ENCODE data around the gene ZNRD2. TPM values are rescaled to one million over a fixed set of nuclear protein-coding genes. Genes with fewer than 3 reads are reported as not detected.
A peak's percentile ranks its signal among the peaks of the same experiment; 100 is the strongest.

The ZNRD2 gene
- polyA plus RNA-seq, 3 donors: 48.5 to 65.1 (median 56.2) TPM

GRCh38 chr11:65615229-65615949 lies 45.1 kb downstream of the ZNRD2 start, which contains the start of gene PCNX3:
TSS of gene PCNX3 (plus strand) at chr11:65615776. CDS start at chr11:65616312, 536 bp downstream.
- under 1% methylated on average over 51 of the region's 55 CpGs for WGBS (ENCODE audit: insufficient coverage)
- Histone ChIP-seq H3K9me3 (replicated peaks in 1 of 2; ENCODE audit: control insufficient read depth in 1 of 2, insufficient read depth in 1 of 2, low read length in 2 of 2) (no peaks in the 10 kb centered on the region), H3K4me2 (replicated peaks; ENCODE audit: extremely low read depth, low read length, poor library complexity, severe bottlenecking) (peak within 1 kb of the TSS; percentile 99), H4K20me1 (ENCODE audit: insufficient read depth, low read length) (peaks cover 83% of the 10 kb centered on the region), H3K36me3 (replicated peaks in 1 of 2; ENCODE audit: control insufficient read depth in 1 of 2, insufficient read depth in 2 of 2, low read length in 2 of 2) (peaks cover 39 to 42% of the 10 kb centered on the region in 2 donors), H3K79me2 (ENCODE audit: insufficient read depth, low read length) (peaks cover 90% of the 10 kb centered on the region), H3K4me3 (replicated peaks in 1 of 3; ENCODE audit: low read depth in 2 of 3, low read length in 3 of 3) (peak within 1 kb of the TSS; percentile 79 to 96 (median 93)), H2AFZ (ENCODE audit: insufficient read depth, low read depth, low read length, poor library complexity, severe bottlenecking) (peak within 1 kb of the TSS; percentile 65), H3K27me3 (ENCODE audit: control insufficient read depth in 2 of 2, insufficient read depth in 2 of 2, low read length in 2 of 2) (no peaks in the 10 kb centered on the region), H3K27ac (ENCODE audit: low read depth in 1 of 2, low read length in 2 of 2) (peak within 1 kb of the TSS; percentile 94 to 96), H3K9ac (ENCODE audit: insufficient read depth, low read length, poor library complexity, severe bottlenecking) (peak within 1 kb of the TSS; percentile 92), H3K4me1 (ENCODE audit: control insufficient read depth in 1 of 2, insufficient read depth in 2 of 2, low read length in 2 of 2) (peaks cover 40 to 54% of the 10 kb centered on the region in 2 donors)
- TF ChIP-seq CTCF (IDR thresholded peaks at IDR 0.05): no peak
- Mint-ChIP-seq H3K36me3 (peaks cover 36 to 59% of the 10 kb centered on the region in 2 donors), H3K27me3 (ENCODE audit: low read depth in 3 of 3) (no peaks in the 10 kb centered on the region), H3K4me3 (peak within 1 kb of the TSS; percentile 89 to 96), H3K4me1 (peaks cover 39% of the 10 kb centered on the region), H3K27ac (peak within 1 kb of the TSS; percentile 96 to 99 (median 98)), H3K9me3 (peaks cover 0 to 1% (median 0%) of the 10 kb centered on the region in 7 donors)
- peak; percentile 100 for DNase-seq
- intact Hi-C loops (cut with micrococcal nuclease): loop anchor here (2.0 to 10.0 kb wide), 4 partner anchors 37 to 71 kb away; partner anchors contain the start of gene ZNRD2 (in 1 of the 2)

- Mint-ChIP-seq H3K27me3 (ENCODE audit: low read depth in 3 of 3) (no peaks in the 10 kb centered on the region), H3K4me3 (peak overlapping the region; percentile 89 to 93), H3K4me1 (peaks cover 33% of the 10 kb centered on the region), H3K9me3 (peaks cover 0 to 1% (median 0%) of the 10 kb centered on the region in 7 donors), H3K36me3 (peaks cover 35 to 61% of the 10 kb centered on the region in 2 donors), H3K27ac (peak overlapping the region; percentile 89 to 99 (median 96))
- peak overlapping the region; percentile 76 to 96 (median 79) for H3K4me3 ChIP-seq (replicated peaks in 1 of 3; ENCODE audit: low read depth in 2 of 3, low read length in 3 of 3)
- no peaks in the 10 kb centered on the region for H3K27me3 ChIP-seq (ENCODE audit: control insufficient read depth in 2 of 2, insufficient read depth in 2 of 2, low read length in 2 of 2)
- peaks cover 34 to 47% of the 10 kb centered on the region in 2 donors for H3K4me1 ChIP-seq (ENCODE audit: control insufficient read depth in 1 of 2, insufficient read depth in 2 of 2, low read length in 2 of 2)
- H4K20me1 ChIP-seq (ENCODE audit: insufficient read depth, low read length): peaks cover 83% of the 10 kb centered on the region
- H3K36me3 ChIP-seq (replicated peaks in 1 of 2; ENCODE audit: control insufficient read depth in 1 of 2, insufficient read depth in 2 of 2, low read length in 2 of 2): peaks cover 44 to 48% of the 10 kb centered on the region in 2 donors
- H2AFZ ChIP-seq (ENCODE audit: insufficient read depth, low read depth, low read length, poor library complexity, severe bottlenecking): peak overlapping the region; percentile 65
- no peaks in the 10 kb centered on the region for H3K9me3 ChIP-seq (replicated peaks in 1 of 2; ENCODE audit: control insufficient read depth in 1 of 2, insufficient read depth in 1 of 2, low read length in 2 of 2)
- no peak for DNase-seq
- H3K4me2 ChIP-seq (replicated peaks; ENCODE audit: extremely low read depth, low read length, poor library complexity, severe bottlenecking): peak overlapping the region; percentile 92
- under 1% methylated on average over 34 of the region's 50 CpGs for WGBS (ENCODE audit: insufficient coverage)
- H3K79me2 ChIP-seq (ENCODE audit: insufficient read depth, low read length): peaks cover 84% of the 10 kb centered on the region
- peak overlapping the region; percentile 92 for H3K9ac ChIP-seq (ENCODE audit: insufficient read depth, low read length, poor library complexity, severe bottlenecking)
- intact Hi-C loops (cut with micrococcal nuclease): loop anchor here (2.0 to 10.0 kb wide), 4 partner anchors 36 to 71 kb away; partner anchors contain the start of gene ZNRD2 (in 1 of the 2)
- peak overlapping the region; percentile 94 to 96 for H3K27ac ChIP-seq (ENCODE audit: low read depth in 1 of 2, low read length in 2 of 2)
- TF ChIP-seq CTCF (IDR thresholded peaks at IDR 0.05): no peak
Measured at GRCh38 chr11:65615950-65616574, 45.8 kb downstream of the ZNRD2 start.
